Neural progenitor cell (in vitro differentiated cells): ENCODE data around the gene DHODH. TPM values are rescaled to one million over a fixed set of nuclear protein-coding genes. Genes with fewer than 3 reads are reported as not detected.

Experiments
- DNase-seq: peaks from one replicate; pipeline ENCODE4 v3.0.0-alpha.2; 2016; ENCODE audit warnings: low spot score
- H2AFZ ChIP-seq: fragments of 200-600 bp; sonication (generic); replicated peaks from 2 replicates; pipeline ENCODE4 v1.6.1; 2016; ENCODE audit warnings: antibody characterized with exemption
- H3F3A ChIP-seq: fragments of 200-600 bp; sonication (generic); 2 replicates; pipeline ENCODE4 v1.6.1; 2016; ENCODE audit warnings: antibody characterized with exemption, low read depth
- H3K27ac ChIP-seq: fragments of 200-600 bp; sonication (generic); 2 replicates; pipeline ENCODE4 v1.5.1; 2016; ENCODE audit warnings: mild to moderate bottlenecking
- H3K27me3 ChIP-seq: fragments of 200-600 bp; sonication (generic); 2 replicates; pipeline ENCODE4 v1.6.1; 2016; ENCODE audit warnings: mild to moderate bottlenecking, moderate library complexity
- H3K36me3 ChIP-seq: fragments of 200-600 bp; sonication (generic); 2 replicates; pipeline ENCODE4 v1.5.1; 2016
- H3K4me1 ChIP-seq: fragments of 200-600 bp; sonication (generic); 2 replicates; pipeline ENCODE4 v1.6.1; 2016; ENCODE audit warnings: mixed run types
- H3K4me2 ChIP-seq: fragments of 200-600 bp; sonication (generic); 2 replicates; pipeline ENCODE4 v1.6.1; 2016
- H3K4me3 ChIP-seq: fragments of 200-600 bp; sonication (generic); 2 replicates; pipeline ENCODE4 v1.5.1; 2016
- H3K79me2 ChIP-seq: fragments of 200-600 bp; sonication (generic); 2 replicates; pipeline ENCODE4 v1.6.1; 2016; ENCODE audit warnings: low read depth
- H3K9ac ChIP-seq: fragments of 200-600 bp; sonication (generic); 2 replicates; pipeline ENCODE4 v1.6.1; 2016
- H3K9me3 ChIP-seq: fragments of 200-600 bp; sonication (generic); 2 replicates; pipeline ENCODE4 v1.5.1; 2016; ENCODE audit warnings: low read depth
- H4K20me1 ChIP-seq: fragments of 200-600 bp; sonication (generic); 2 replicates; pipeline ENCODE4 v1.6.1; 2016; ENCODE audit warnings: low read depth
- H3K27ac Mint-ChIP-seq: 3 replicates; pipeline ENCODE4 v1.8.0; 2021; ENCODE audit warnings: mixed read lengths
- H3K27me3 Mint-ChIP-seq: 2 replicates; pipeline ENCODE4 v1.8.0; 2022; ENCODE audit warnings: low read depth, mild to moderate bottlenecking, inconsistent platforms, moderate library complexity, mixed read lengths; ENCODE audit not compliant: insufficient read depth
- H3K36me3 Mint-ChIP-seq: 3 replicates; pipeline ENCODE4 v1.8.0; 2021; ENCODE audit warnings: mixed read lengths
- H3K4me1 Mint-ChIP-seq: 3 replicates; pipeline ENCODE4 v1.8.0; 2021; ENCODE audit warnings: mixed read lengths
- H3K4me3 Mint-ChIP-seq: 3 replicates; pipeline ENCODE4 v1.8.0; 2021; ENCODE audit warnings: mild to moderate bottlenecking, moderate library complexity, mixed read lengths
- H3K9me3 Mint-ChIP-seq: 3 replicates; pipeline ENCODE4 v1.8.0; 2020; ENCODE audit warnings: mixed read lengths
- EZH2 ChIP-seq: fragments of 200-600 bp; sonication (generic); IDR thresholded peaks from 2 replicates; pipeline ENCODE4 v1.6.1; 2017; ENCODE audit warnings: antibody characterized with exemption, mild to moderate bottlenecking, moderate library complexity
- EZH2phosphoT487 ChIP-seq: fragments of 200-600 bp; sonication (generic); IDR thresholded peaks from 2 replicates; pipeline ENCODE4 v1.6.1; 2017; ENCODE audit warnings: antibody characterized with exemption
- total RNA-seq: library from RNA; depleted of rRNA; stranded (reverse); fragments of >200 nt; gene quantifications from 2 replicates; pipeline ENCODE4 v1.2.3, GENCODE V29; 2015; ENCODE audit warnings: low replicate concordance
- TF ChIP-seq, protein P1 (sequence below): fragments of 200-600 bp; sonication (generic); IDR thresholded peaks from 2 replicates; pipeline ENCODE4 v1.5.1; 2017; ENCODE audit warnings: antibody characterized with exemption, mild to moderate bottlenecking

The DHODH gene
- total RNA-seq, 1 donor from 2014 or later: 7.2 TPM

DNA sequence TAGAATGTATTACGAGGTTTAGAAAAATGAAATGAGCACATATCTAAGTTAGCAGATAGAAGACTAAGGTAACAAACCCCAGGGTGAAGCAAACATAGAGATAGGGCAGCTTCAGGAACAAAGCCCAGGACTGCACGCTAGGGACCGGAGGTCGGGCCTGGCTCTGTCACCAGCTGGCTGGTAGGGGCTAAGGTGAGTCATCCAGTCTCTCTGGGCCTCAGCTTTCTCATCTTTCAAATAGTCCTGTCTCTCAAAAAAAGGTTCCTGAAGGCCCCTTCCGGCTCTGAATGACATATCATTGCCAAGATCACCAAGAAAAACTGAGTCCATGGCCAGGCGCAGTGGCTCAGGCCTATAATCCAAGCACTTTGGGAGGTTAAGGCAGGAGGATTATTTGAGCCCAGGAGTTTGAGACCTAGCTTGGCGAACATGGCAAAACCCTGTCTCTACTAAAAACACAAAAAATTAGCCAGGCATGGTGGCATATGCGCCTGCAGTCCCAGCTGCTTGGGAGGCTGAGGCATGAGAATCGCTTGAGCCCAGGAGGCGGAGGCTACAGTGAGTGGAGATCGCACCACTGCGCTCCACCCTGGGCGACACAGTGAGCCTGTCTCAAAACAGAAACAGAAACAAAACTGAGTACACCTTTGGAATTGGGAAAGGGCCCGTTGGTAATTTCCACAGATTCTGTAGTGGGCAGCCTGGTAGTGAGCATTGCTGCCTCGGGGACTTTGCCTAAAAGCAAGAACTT, 34.3 kb upstream of the DHODH start:
- Histone ChIP-seq H3K27ac (no peak overlapping the region), H3K4me3 (no peak overlapping the region), H3K9me3 (no peaks in the 10 kb centered on the region), H3K79me2 (no peaks in the 10 kb centered on the region), H3K9ac (no peak overlapping the region), H3K27me3 (no peaks in the 10 kb centered on the region), H3K36me3 (no peaks in the 10 kb centered on the region), H3F3A (no peaks in the 10 kb centered on the region), H3K4me1 (no peaks in the 10 kb centered on the region), H2AFZ (no peak overlapping the region), H4K20me1 (no peaks in the 10 kb centered on the region), H3K4me2 (no peak overlapping the region)
- H3K4me1 Mint-ChIP-seq: no peaks in the 10 kb centered on the region
- no peak overlapping the region for H3K4me3 Mint-ChIP-seq
- no peak overlapping the region for H3K27ac Mint-ChIP-seq
- H3K9me3 Mint-ChIP-seq: no peaks in the 10 kb centered on the region
- H3K36me3 Mint-ChIP-seq: no peaks in the 10 kb centered on the region
- no peak for DNase-seq
- TF ChIP-seq, protein P1, sequence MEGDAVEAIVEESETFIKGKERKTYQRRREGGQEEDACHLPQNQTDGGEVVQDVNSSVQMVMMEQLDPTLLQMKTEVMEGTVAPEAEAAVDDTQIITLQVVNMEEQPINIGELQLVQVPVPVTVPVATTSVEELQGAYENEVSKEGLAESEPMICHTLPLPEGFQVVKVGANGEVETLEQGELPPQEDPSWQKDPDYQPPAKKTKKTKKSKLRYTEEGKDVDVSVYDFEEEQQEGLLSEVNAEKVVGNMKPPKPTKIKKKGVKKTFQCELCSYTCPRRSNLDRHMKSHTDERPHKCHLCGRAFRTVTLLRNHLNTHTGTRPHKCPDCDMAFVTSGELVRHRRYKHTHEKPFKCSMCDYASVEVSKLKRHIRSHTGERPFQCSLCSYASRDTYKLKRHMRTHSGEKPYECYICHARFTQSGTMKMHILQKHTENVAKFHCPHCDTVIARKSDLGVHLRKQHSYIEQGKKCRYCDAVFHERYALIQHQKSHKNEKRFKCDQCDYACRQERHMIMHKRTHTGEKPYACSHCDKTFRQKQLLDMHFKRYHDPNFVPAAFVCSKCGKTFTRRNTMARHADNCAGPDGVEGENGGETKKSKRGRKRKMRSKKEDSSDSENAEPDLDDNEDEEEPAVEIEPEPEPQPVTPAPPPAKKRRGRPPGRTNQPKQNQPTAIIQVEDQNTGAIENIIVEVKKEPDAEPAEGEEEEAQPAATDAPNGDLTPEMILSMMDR: no peak
- TF ChIP-seq EZH2phosphoT487 (no peak), EZH2 (no peak)
- no peaks in the 10 kb centered on the region for H3K27me3 Mint-ChIP-seq

DNA sequence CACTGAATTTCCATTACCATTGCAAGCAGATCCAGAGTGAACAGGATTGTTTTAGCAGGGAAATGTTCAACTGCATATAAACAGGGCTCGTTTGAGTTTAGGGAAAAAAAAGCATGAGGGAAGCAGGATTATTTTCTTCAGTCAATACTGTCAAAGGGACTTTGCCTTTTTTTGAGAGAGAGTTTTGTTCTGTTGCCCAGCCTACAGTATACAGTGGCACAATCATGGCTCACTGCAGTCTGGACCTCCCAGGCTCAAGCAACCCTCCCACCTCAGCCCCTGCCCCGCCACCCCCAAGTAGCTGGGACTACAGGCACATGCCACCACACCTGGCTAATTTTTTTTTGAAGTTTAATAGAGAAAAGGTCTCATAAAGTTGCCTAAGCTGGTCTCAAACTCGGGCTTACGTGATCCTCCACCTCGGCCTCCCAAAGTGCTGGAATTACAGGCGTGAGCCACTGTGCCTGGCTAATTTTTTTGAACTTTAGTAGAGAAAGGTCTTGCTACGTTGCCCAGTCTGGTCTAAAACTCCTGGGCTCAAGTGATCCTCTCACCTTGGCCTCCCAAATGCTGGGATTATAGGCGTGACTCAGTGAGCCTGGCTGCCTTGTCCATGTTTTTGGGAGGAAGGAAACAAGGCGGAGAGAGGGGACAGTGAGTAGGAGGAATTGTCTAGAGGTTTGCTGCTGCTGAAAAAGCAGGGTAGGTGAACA, 23.1 kb upstream of the DHODH start:
- no peaks in the 10 kb centered on the region for H3K9me3 Mint-ChIP-seq
- H3K4me1 Mint-ChIP-seq: no peaks in the 10 kb centered on the region
- H3K79me2 ChIP-seq: no peaks in the 10 kb centered on the region
- H4K20me1 ChIP-seq: no peaks in the 10 kb centered on the region
- no peak for DNase-seq
- H3K27me3 Mint-ChIP-seq: no peaks in the 10 kb centered on the region
- no peak overlapping the region for H3K4me2 ChIP-seq
- no peaks in the 10 kb centered on the region for H3K9me3 ChIP-seq
- TF ChIP-seq, protein P1: no peak
- TF ChIP-seq EZH2: no peak
- no peak for TF ChIP-seq EZH2phosphoT487
- no peaks in the 10 kb centered on the region for H3K36me3 Mint-ChIP-seq
- no peak overlapping the region for H3K27ac Mint-ChIP-seq
- no peak overlapping the region for H3K9ac ChIP-seq
- no peaks in the 10 kb centered on the region for H3F3A ChIP-seq
- no peak overlapping the region for H3K4me3 ChIP-seq
- H3K4me1 ChIP-seq: no peaks in the 10 kb centered on the region
- no peaks in the 10 kb centered on the region for H3K36me3 ChIP-seq
- H3K4me3 Mint-ChIP-seq: no peak overlapping the region
- H3K27me3 ChIP-seq: no peaks in the 10 kb centered on the region
- H3K27ac ChIP-seq: no peak overlapping the region
- no peak overlapping the region for H2AFZ ChIP-seq

DNA sequence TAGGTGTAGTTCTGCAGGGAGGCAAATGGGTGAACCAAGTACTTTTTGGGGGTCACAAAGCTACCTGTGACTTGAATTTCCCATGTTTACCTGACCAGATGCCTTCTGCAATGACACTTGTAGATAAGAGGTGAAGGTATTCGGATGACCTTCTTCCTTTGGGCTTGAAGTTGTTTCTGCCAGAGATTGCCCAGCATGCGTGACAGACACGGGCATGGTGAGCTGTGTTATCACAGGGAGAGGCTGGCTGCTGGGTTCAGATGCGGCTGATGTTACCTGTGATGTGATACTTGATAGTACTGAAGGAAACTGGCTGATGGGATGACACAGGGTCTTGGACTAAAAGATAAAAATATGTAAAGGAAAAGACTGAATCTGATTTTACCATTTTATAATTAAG, 22.4 kb upstream of the DHODH start:
- no peak overlapping the region for H3K9ac ChIP-seq
- no peaks in the 10 kb centered on the region for H3K36me3 ChIP-seq
- H3K4me1 ChIP-seq: no peaks in the 10 kb centered on the region
- no peaks in the 10 kb centered on the region for H4K20me1 ChIP-seq
- H3K4me2 ChIP-seq: no peak overlapping the region
- DNase-seq: no peak
- H3K27ac ChIP-seq: no peak overlapping the region
- peaks cover under 1% of the 10 kb centered on the region for H3K27me3 ChIP-seq
- Mint-ChIP-seq H3K4me3 (no peak overlapping the region), H3K27me3 (no peaks in the 10 kb centered on the region), H3K4me1 (no peaks in the 10 kb centered on the region), H3K27ac (no peak overlapping the region), H3K36me3 (no peaks in the 10 kb centered on the region), H3K9me3 (no peaks in the 10 kb centered on the region)
- H3K9me3 ChIP-seq: no peaks in the 10 kb centered on the region
- H3K4me3 ChIP-seq: no peak overlapping the region
- H3K79me2 ChIP-seq: no peaks in the 10 kb centered on the region
- H2AFZ ChIP-seq: no peak overlapping the region
- no peaks in the 10 kb centered on the region for H3F3A ChIP-seq
- no peak for TF ChIP-seq EZH2
- TF ChIP-seq EZH2phosphoT487: no peak
- TF ChIP-seq, protein P1: no peak
